SIG-M5 treated with dmso at 0.1 percent for 504 hours (cell line): ENCODE data around the gene HS3ST3B1.

Experiments used
- DNase-seq: peaks from one replicate; lab custom pipeline; 2025; ENCODE audit not compliant: unreplicated experiment; lab: John Stamatoyannopoulos, UW

Gene HS3ST3B1

DNA sequence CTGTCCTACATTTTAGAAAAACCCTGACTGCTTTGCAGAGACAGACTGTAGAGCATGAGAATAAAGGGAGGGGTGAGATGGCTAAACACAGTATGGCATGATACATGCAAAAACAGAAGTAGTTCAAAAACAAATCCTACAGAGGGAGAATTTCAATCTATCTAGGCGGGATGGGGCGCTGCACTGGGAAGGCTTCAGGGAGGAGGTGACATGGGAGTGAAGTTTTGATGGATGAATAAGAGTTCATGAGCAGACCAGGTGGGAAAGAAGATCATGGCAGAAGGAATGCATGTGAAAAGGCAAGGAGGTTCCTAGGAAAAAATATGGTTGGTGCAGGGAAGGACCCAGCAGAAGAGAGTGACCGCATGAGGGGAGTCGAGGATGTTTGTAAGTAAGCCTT lies 19.2 kb downstream of the HS3ST3B1 start:
- DNase-seq, result no peak

DNA sequence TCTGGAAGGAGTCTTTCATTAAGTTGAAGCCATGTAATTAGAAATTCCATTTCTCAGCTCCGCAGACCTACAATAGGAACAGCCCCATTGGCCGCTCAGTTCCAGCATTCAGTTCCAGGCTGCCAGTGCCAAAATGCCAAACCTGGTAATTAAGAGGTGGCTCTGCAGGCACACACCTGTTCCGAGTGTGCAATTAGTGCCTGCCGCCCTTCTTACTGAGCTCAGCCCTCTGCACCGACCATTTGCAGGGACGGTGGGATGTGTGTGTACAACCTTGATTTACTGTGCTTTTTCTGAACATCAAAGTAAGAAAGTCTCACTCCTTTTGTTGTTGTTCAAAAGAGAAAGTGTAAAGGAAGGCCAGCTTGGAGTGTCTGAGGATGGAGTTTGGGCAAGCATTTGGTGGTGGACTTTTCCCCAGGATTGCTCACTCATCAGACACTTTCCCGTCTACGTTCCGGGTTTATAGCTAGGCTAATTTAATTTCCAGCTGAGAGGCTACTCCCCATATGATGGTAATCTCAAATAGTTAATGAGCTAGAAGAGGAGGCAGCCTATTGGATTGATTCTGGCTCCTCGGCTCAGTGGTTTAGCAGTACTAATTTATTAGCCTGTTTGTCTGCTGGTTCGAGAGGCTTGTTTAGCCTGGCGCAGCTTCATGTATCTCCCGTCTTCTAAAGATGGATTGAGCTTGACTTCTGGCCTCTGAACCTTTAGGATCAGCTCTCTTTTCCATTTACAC lies 20.0 kb downstream of the HS3ST3B1 start:
- no peak for DNase-seq

- DNase-seq, result no peak
Observed at GRCh38 chr17:14321476-14321949, 20.6 kb downstream of the HS3ST3B1 start.

GRCh38 chr17:14321980-14322776 lies 21.3 kb downstream of the HS3ST3B1 start:
- no peak for DNase-seq

GRCh38 chr17:14323522-14323981 lies 22.7 kb downstream of the HS3ST3B1 start:
- DNase-seq, result no peak

DNA sequence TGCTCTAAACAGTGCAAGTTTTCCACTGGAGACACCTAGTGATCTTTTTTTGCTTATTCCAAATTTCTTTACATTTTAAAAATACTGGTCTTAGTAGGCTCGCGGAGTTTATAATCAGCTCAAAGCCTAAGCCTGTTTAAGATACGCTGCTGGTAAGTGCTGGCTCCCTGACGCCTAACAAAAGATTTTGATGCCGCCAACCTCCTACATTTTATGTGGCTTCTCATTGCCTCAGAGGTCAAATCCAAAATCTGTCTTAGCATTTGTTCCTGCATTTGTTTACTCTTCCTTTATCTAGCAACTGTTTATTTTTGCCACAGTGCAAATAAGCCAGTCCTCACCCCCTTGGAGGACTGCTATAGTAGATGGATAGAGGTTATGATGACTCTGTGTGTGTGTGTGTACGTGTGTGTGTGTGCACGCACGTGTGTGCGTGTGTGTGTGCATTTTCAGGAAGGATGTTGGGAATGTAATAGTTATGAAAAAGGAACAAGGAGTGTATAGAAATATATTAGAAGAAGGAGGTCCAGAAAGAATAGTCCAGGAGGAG lies 24.8 kb downstream of the HS3ST3B1 start:
- no peak for DNase-seq

DNA sequence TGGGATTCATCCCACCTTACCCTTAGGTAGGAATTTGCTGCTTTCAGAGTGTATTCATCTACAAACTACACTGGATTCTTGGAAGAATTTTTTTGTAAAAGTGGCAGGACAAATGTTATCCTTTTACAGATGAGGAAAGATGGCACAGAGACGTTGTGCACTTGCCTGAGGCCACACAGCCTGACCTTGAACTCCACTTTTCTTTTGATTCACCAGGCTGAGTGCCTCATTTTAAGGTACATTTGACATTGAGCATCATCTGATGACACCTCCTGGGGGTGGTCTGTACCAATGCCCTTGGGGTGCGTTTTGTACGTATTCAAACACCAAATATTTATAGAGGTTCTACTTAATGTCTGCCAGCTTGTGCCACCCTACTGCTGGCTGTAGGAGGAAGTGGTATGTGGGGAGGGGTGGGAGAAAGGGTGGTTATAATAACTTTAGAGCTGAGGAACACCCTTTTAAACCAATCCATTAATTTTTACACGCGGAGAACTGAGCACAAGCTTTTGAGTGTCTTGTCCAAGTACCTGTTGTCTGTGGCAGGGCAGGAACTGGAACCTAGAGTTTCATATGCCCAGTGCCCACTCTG lies 29.1 kb downstream of the HS3ST3B1 start:
- no peak for DNase-seq

DNA sequence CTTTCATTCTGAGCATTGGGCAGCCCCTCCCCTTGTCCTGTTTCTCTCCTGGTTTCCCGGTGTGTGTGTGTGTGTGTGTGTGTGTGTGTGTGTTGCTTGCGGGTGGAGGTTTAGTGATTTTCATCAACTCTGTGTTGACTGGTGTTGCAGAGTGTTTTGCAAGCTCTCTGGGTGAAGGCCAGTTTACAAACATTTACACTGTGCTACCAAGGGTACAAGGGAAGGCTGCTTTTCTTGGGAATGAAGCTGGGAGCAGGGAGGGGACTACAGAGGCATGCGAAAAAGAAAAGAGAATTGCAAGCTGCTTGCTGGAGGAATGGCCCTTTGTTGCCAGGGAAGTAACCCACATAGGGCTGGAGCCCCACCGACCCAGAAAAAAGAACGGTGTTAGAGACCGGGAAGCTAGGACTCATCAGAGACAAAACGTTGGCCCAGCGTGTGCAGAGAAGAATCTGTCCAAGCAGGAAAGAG lies 29.6 kb downstream of the HS3ST3B1 start:
- no peak for DNase-seq

DNA sequence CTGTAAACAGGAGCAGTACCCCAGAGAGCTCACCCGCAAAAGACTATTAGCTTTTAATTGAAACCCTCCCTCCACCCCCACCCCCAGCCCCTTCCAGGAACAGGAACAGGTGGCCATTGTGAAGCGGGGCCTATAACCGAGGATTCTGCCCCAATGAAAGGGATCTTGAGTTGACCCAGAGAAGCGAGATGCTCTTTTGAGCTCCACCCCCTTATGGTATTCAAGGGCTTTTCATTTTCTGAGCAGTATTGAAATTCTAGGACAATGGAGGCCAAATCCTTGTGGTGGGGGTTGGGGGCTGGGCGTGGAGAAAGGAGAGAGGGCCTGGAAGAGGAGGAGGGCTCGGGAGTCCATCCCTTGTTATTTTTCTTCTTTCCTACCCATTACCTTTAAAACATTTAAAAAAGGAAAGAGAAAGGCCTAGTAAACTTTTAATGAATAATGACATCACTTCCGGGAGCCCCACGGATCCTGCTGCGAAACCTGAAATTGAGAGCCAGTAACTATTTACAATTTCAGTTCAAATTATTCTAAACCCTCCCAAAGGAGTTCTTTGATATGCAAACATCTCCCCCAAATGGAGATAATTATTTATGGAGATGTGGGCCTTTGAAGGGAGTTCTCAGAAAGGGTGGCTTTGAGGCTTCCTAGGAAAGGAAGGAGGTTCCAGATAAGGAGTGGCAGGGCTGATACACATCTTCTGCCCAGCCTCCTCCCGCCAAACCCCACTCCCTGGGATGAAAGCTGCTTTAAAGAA lies 30.5 kb downstream of the HS3ST3B1 start:
- no peak for DNase-seq

- no peak for DNase-seq
Observed at GRCh38 chr17:14331982-14332298, 31.1 kb downstream of the HS3ST3B1 start.

GRCh38 chr17:14332331-14332730 lies 31.4 kb downstream of the HS3ST3B1 start:
- DNase-seq, result no peak

GRCh38 chr17:14333506-14333905 lies 32.6 kb downstream of the HS3ST3B1 start:
- no peak for DNase-seq

DNA sequence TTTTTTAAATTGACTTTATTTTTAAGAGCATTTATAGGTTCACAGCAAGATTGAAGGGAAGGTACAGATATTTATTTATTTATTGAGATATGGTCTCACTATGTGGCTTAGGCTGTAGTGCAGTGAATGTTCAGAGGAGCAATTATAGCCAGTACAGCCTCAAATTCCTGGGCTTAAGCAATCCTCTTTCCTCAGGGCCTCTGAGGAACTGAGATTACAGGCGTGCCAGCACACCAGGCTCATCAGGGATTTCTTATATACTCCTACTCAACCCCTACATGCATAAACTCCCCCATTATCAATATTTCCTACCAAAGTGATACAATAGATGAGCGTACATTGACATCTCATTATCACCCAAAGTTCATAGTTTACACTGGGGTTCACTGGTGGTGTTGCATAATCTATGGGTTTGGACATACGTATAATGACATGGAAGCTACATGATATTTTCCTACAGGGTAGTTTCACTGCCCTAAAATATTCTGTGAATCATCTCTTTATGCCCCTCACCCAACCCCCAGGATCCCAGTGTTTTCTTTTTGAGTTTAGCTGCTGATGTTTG lies 33.5 kb downstream of the HS3ST3B1 start:
- DNase-seq, result no peak

GRCh38 chr17:14334919-14335318 lies 34.0 kb downstream of the HS3ST3B1 start:
- no peak for DNase-seq

GRCh38 chr17:14336418-14336817 lies 35.5 kb downstream of the HS3ST3B1 start:
- DNase-seq, result no peak

- no peak for DNase-seq
Observed at GRCh38 chr17:14337596-14338079, 36.8 kb downstream of the HS3ST3B1 start.

- DNase-seq, result no peak
Observed at GRCh38 chr17:14340857-14341754, 40.2 kb downstream of the HS3ST3B1 start.

- no peak for DNase-seq
Observed at GRCh38 chr17:14341866-14342265, 41.0 kb downstream of the HS3ST3B1 start.

DNA sequence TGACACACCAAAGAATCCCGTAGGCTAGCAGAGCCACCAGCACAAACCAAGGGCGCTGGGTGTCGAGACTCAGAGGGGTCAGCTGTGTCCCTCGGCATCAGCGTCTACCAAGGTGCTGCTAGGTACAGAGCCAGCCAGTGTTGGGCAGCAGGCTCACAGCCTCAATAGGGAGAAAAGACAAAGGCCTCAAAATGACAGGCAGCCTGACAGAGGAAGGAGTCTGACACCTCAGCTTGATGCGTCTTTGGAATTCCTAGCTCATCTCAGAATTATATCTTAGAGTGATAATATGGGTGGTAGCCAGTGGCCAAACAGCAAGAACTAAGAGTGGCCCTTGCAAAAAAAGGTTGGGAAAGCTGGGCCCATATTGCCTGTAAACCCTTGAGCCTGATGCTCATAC lies 45.9 kb downstream of the HS3ST3B1 start:
- no peak for DNase-seq
